Stimulated activated CD4-positive, alpha-beta T cell treated with anti-CD3 and anti-CD28 coated beads, Interleukin-4, amount 100 ng/mL, for 48 hours (primary cell): ENCODE measurements around the gene MAP3K20.
"Not testable (repeated sequence)": the region's sequence is repeated elsewhere in the genome, so short reads cannot be mapped to it uniquely, and the experiment has no call there.

ENCODE experiments used
- DNase-seq, 2 donors: peaks; one replicate each; pipeline ENCODE4 v3.0.0-alpha.2; 2020; ENCODE audit warnings: low read depth in 2 of 2

Gene MAP3K20

DNA sequence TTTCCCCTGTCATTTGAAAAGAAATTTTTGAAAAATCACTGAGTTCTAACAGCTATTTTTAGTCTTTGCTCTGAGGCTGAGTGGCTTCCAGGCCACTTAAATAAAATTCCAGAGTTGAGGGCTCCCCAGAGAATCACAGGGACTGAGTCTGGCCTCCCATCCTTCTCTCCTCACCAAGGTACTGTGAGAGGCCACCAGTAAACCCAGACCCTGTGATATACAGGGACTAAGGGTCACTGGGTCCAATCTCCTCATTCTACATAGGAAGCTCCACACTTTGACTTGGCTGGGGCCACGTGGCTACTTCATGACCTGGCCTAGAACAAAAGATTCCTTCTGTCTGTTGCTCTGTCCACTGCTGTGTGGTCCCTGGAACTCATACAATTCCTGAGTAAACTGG lies 155.8 kb downstream of the MAP3K20 start:
- DNase-seq, result no peak

DNA sequence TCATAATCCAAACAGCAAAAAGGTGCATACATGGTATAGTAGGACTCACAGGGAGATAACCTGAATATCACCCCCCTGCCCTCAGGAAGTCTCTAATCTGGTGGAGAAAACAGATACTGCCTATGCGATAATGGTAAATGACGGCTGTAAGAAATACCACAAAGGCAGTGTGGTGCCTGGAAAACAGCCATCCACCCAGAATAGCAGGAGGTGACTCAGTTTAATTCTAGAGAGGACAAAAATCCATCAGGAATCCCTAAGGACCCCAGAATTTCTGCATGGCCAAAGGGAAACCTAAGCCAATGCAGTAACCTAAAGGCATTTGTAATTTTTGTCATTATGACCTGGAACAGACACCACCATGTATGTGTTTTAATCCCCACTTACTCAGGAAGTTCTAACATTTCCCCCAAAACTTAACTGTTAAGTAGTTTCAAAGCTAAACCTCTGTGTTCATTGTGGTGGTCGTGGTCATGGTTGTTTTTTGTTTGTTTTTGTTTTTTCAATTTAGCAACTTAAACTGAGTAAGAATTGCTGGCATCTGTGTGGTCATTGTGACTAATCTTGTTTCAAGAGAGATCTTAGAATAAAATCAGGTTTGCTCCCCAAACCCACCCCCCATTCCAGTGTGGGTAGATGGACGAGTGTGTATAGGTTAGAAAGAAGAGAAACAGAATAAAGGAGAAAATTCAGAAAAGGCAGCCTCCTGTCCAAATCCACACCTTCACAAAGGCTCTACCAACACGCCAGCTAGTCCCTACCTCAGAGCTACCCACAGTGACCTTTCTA lies 157.5 kb downstream of the MAP3K20 start:
- no peak for DNase-seq

DNA sequence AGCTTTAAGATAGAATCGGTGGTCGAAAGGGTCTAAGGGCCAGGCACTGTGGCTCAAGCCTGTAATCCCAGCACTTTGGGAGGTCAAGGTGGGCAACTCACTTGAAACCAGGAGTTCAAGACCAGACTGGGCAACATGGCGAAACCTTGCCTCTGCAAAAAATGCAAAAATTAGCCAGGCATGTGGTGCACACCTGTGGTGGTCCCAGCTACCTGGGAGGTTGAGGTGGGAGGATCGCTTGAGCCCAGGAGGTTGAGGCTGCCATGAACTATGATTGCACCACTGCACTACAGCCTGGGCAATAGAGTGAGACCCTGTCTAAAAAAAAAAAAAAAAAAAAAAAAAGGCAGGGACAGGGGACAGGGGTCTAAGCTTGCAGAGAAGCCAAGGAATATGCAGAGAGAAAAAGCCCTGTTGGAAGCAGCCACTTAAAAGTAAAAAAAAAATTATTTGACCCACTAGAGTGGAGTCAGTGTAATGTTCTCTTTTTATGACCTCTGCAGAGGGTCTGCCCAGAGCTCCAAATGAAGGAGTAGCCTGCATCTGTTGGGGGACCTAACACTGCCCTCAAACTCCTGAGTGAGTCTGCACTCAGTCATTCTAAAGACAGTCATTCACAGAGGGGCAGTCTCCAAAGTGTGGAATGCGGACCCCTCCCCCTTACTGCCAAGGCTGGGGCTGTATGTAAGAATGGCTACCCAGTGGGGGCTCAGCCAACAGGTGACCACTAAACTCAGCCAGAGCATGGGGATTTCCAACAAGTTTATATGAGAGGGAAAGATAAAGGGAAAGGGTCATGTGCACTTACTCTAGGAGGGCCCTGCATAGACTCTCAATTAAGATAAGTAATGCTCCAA lies 160.5 kb downstream of the MAP3K20 start:
- no peak for DNase-seq

DNA sequence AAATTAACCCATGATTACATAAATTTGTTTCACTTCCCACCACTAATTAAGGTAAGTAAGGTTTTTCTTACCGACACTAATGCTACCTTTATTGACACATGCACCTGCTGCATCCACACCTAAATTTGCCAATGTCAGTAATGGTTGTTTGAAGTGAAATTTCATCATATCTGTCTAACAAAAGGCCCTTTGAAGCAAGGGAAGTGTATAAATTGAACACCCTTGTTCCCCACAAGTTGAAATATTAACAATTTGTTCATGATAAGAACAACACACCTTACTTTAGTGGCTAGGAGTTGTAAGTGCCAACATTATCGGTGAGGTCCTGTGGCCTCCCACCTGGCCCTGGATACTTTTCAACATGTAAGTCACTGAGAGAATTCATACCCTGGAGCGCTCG lies 162.7 kb downstream of the MAP3K20 start:
- DNase-seq, result no peak

DNA sequence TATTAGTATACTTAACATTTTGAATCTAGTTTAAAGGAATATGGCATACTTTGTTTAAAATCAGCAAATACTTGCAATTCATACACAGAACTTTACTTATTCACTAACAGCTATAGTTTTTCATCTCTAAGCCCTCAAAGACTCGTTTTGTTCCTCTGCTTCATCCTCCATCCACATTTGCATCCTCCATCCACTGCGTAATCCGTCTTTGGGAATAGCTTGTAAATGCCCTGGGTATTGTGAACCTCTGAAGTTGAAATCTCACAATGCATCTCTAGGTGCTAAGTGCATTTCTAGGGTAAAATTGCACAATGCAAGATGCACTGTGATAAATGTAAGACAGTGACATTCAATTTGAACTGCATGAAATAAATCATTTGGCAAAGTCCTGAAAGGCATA lies 163.2 kb downstream of the MAP3K20 start:
- DNase-seq, result no peak

DNA sequence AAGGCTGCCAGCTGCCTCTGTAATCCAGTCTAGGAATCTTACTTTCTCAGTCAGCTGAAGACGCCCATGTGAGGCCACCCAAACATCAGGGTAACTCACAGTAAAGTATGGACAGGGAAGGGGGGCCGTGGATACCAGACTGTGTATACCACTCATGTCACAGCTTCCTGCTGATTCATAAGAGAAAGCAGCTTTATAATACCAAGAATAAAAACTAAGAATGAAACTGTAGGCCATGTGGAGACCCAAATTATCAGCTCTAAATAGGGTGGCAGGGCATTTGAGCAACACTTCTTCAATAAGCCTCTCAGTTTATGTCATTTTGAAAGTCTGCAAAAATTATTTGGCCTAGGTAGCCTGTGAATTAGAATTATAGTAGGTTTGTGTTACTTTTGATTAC lies 164.0 kb downstream of the MAP3K20 start:
- DNase-seq, result peak in 1 of 2 donors; percentile 3

DNA sequence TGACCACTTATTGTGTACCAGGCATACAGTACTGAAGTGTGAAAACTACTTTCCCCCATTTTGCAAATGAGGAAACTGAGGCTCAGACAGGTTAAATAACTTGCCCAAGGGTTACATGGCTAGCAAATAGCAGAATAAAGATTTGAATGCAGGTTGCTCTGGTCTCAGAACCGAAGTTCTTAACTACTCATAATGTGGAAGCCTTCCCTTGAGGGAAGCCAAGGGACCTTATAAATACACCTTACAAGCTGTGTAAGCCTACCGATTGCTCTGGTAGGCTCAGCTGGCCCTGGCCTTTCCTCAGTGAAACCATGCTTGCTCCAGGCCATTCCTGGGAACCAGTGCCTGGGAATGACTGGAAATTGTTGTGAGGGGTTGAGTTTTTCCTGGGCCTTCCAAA lies 164.4 kb downstream of the MAP3K20 start:
- DNase-seq, result no peak

DNA sequence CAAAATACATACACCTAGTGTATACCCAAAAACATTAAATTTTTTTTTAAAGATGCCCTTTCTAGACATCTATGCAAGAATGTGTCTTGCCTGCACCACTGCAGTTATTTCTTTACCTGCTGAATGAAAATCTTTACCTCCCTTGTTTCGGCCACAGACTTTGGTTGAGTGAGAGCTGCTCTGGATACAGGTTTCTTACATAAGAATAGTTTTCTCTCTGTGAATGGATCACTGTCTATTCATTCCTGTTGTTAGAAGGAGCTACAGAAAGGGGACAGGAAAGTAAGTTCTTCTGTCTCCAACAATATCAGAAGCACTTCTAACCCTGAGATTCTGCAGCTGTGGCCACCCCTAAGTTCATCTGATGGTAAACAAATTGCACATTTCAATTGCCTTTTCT lies 166.0 kb downstream of the MAP3K20 start:
- no peak for DNase-seq

DNA sequence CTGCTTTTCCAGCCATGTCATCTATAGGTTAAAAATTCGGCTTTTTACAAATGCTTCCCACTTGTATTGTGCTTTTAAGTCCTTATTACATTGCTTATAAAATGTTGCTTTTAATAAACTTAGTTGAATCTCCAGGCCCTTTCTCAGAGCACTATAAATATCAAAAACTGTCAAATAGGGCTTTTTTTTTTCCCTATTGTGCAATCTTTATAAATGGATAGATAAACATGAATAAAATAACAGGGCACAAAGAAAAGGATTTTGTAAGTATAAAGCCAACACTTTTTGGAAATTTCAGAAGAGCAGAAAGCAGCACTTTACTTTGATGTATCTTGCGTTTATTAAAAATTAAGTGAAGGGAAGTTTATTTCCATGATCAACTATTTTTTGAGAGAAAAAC lies 171.5 kb downstream of the MAP3K20 start:
- no peak for DNase-seq

DNA sequence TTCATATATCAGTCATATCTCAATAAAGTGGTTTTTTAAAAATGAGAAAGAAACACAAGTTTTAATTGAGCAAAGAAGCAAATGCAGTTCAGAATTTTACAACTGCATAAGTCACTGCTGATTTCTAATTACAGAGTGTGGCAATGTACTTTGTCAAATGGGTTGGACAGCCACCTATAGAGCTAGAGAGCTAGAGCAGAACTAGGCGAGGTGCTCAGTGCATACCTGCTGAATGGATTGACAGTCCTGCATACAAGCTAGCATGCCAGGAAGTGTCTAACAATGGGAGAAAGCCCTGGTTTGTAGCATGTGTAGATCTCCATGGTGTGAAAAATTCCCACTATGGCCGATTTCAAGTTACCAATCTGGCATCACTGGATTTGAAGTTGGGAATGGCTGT lies 172.7 kb downstream of the MAP3K20 start:
- no peak for DNase-seq

DNA sequence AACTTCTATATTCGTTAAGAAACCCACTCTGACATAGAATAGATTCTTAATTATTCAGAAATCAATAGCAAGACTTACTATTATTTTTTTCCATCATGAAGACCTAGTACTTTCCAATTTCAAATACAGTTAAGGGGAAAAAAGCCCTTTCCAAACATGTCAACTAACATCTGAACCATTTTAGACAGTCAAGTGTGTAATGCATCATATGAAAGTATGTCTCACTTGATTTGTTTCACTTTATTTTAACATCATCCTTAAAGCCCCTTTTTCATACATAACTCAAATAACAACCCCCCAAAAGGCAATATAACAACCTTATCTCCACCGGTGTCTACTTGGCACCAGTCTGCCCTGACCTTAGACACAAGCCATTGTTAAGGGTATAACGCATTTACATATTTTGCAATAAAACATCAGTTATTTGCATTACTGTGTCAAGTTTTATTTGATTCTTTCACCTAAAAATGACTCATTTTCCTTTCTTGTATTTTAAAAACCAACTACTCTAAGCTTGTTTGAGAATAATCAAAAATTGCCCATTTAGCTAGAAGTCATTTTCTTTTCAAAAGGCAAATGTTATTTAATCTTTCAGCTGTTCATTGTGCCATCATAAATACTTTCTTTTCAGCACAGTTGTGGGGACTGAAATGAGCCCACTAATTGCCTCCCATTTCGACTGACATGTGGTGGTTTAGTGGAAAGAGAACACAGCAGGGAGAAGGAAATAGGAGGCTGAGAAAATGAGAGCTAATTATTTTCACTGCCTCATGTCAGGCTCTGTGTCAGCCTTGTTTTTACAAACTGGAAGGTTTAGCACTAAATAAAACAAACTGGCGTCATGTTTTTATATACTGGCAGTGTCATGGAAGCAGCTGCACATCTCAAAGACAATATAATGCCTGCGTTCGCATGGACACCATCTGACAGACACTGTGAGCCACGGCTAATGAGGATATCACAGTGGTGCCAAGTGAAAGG lies 174.3 kb downstream of the MAP3K20 start:
- no peak for DNase-seq

DNA sequence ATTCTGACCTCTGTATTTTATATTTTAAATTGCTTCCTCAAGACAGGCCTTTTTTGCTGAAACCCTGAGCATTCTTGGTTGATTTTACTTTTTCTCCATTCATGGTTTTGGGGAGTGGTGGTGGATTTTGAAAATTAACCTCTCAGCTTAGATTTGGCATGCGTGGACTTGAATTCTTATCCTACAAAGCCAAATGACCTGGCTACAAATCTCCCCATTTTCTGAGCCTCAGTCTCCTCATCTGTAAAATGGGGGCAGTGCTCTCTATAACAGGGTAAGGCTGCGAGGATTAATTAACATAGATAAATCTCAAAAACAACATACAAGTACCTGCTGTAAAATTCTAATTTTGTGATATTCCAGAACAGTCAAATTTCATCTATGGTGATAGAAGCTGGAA lies 175.6 kb downstream of the MAP3K20 start:
- DNase-seq, result no peak

DNA sequence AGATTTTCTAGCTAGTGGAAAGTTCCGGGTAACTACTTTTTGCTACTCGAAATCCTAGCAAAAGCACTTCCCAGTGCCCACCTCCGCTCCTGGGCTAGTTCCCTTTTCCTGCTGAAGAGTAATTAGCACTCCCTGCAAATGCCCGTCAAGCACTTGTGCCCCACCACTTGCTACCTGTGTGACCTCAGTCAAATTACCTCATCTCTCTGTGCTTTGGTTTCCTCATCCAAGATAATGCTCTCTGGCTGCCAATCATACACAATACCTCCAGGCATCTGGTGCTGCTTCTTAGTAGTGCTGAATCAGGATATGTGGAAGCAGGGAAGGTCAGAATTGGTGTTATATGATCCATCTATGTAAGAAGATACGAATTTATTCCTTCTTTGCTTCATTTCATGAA lies 176.9 kb downstream of the MAP3K20 start:
- no peak for DNase-seq

DNA sequence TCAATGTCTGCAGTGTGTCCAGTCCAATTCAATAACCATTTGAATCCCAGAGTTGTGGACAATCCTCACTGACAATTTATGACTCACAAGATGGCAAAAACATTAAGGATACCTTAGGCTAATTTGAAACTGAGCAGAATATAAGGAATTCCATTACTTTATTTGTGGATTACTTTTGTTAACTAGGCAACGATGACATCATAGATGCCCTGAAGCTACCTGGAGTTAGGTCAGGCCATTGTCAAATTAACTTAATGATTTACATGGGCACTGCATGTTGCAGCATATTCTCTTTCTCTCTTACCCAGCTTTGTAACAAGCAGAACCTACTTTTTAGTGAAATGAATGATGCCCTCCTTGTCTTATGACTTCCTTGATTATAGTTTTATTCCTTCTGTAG lies 179.0 kb downstream of the MAP3K20 start:
- no peak for DNase-seq

DNA sequence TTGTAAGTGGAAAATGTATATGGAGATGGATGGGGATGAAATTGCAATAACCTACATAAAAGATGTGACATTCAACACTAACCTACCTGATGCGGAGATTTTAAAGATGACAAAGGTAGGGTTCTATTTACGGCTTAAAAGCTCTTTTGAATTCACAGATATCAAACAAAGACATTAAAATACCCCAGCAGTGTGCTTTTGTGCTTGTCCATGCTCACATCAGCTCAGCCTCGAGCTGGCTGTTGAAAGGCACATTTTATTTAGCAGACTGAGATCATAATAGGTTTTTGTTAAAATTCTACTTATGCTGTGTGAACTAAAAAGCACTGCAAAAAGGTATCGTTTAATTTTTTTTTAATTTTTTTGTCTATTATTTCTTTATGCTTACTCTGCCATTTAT lies 183.1 kb downstream of the MAP3K20 start:
- DNase-seq, result no peak

DNA sequence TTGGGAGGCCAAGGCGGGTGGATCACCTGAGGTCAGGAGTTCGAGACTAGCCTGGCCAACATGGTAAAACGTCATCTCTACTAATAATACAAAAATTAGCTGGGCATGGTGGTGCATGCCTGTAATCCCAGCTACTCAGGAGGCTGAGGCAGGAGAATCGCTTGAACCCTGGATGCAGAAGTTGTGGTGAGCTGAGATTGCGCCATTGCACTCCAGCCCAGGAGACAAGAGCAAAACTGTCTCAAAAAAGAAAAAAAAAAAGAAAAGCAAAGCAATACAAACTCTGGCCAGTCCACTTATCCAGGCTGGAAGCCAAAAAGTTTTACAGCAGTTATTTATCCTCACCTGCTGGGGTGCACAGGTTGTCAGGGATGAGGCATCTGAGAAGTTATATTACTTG lies 186.7 kb downstream of the MAP3K20 start:
- not testable (repeated sequence) for DNase-seq

DNA sequence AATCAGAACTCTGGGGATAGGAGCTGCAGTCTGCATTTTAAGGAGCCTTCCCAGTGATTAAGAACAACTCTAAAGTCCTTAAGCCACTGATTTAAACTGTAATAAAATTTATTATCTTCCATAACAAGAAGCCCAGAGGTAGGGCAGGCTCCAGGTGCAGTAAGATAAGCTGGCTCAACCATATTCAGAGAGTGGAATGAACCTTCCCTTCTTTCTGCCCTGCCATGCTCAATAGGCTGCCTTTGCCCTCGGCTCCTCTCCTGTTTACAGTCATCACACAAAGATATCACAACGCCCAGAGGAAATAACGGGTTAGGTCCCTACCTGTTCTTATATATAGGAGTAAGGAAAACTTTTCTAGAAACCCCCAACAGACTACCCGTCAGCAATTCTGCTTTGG lies 188.5 kb downstream of the MAP3K20 start:
- no peak for DNase-seq

DNA sequence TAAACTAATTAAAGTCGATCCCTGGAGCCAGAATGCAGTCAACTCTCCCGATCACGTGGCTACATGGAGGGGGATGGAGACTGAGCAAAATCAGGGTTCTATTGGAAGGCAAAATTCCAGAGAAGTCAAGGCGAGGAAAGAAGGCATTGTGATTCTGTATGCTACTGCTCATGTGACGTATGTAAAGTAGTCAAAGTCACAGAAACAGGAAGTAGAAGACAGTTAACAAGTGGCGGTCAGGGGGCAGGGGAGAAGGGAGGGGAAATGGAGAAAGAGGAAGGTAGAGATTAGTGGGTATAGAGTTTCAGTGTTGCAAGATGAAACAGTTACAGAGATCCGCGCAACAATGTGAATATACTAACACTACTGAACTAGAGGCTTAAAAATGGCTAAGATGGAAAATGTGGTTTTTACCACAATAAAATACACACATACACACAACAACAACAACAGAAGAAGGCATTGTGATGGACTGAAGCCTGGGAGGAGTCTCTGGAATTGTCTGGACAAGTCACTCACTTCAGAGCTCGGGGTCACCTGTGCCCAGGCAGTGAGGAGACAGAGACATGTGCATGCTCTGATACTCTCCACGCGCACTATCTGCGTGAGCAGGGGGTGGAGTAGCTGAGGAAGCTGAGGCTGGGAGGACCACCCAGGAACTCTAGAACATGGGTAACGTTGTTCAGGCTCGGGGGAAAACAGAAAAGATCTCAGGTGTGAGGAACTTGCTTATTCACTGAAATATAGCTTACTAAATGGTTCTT lies 189.1 kb downstream of the MAP3K20 start:
- DNase-seq, result no peak

DNA sequence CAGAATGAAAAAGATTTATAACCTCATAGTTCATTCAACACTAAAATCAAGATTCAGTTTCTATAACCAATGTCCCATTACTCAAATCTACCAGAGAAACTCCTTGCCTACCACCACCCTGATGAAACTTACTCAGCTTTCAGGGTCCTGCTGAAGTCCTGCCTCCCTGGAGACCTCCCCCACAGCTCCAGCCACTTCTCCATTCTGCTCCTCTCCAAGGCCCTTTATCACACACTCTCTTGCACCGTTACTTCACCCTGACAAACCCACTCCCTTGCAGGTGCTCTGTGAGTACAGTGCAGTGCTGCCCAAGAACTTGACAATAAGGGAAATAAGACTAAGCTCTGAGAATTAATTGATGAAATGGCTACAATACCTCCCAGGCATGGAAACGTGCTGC lies 195.5 kb downstream of the MAP3K20 start:
- DNase-seq, result no peak

DNA sequence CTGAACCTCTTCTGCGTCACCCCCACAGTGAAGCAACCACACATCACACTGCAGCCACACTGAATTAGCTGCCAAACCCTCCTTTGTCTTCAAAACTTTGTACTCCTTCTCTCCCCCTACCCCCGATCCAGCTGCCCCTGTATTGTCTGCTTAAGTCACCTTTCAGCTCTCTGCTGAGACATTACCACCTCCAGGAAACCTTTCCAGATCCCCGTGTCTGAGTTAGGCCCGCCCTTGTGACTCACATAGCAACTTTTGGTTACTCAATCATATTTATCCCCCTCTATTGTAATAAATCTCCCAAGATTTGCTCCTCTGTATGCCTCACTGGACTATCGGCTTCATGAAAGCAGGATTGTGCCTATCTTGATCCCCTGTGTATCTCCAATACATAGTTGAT lies 196.2 kb downstream of the MAP3K20 start:
- DNase-seq, result no peak

DNA sequence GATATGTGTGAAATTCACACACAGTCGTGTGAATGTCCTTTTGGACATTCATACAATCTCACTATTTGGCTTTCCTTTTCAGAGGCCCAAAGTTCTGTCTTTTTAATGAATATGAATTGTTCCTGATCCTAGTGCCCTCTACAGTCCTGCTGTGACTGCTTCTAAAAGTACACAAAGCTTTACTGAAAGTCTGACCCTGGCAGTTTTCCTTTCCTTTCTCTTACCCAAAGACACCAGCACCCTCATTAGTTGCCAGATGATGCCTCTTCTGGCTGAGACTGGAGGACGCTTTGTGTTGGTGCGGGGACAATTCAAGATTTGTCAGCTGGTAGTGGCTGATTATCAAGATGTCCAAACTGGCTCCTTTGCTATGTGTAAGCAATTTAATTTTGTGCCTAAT lies 197.2 kb downstream of the MAP3K20 start:
- DNase-seq, result no peak
